ENCODE measurements around the gene EMILIN1.

DNA sequence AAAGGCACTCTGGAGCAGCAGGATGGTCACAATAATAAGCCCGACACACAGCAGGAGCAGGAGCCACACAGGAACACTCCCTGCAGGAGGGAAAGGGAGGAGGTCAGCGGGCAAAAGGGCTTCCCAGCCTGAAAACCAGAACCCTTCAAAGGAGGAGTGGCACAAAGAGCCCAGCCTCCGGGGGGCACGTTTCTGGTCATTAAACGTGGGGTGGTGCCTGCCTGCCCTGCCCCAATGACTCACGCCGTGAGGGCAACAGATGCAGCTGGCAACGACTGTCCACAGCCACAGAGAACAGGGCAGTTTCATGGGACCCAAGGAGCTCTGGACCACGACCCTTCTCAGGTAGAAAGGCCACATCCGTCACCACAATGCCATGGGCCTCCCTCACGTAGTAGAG is 53.0 kb downstream of the EMILIN1 start:
- TF ChIP-seq NFRKB (IDR thresholded peaks at IDR 0.05) (no peak), BHLHE40 (IDR thresholded peaks at IDR 0.05; ENCODE audit: borderline replicate concordance) (no peak), SUZ12 (IDR thresholded peaks at IDR 0.05) (no peak), ELF4 (IDR thresholded peaks at IDR 0.05) (no peak), LEF1 (IDR thresholded peaks at IDR 0.05; ENCODE audit: borderline replicate concordance) (no peak), FOXK2 (IDR thresholded peaks at IDR 0.05) (no peak), ZNF384 (IDR thresholded peaks at IDR 0.05) (no peak), TARDBP (IDR thresholded peaks at IDR 0.05) (no peak), FOXA1 (IDR thresholded peaks at IDR 0.05) (no peak), SP1 (IDR thresholded peaks at IDR 0.05) (no peak), CTBP1 (IDR thresholded peaks at IDR 0.05; ENCODE audit: borderline replicate concordance) (no peak), ARNT (IDR thresholded peaks at IDR 0.05) (no peak), HDGF (IDR thresholded peaks at IDR 0.05; ENCODE audit: borderline replicate concordance) (no peak)
- TF ChIP-seq, protein P1, sequence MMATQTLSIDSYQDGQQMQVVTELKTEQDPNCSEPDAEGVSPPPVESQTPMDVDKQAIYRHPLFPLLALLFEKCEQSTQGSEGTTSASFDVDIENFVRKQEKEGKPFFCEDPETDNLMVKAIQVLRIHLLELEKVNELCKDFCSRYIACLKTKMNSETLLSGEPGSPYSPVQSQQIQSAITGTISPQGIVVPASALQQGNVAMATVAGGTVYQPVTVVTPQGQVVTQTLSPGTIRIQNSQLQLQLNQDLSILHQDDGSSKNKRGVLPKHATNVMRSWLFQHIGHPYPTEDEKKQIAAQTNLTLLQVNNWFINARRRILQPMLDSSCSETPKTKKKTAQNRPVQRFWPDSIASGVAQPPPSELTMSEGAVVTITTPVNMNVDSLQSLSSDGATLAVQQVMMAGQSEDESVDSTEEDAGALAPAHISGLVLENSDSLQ (IDR thresholded peaks at IDR 0.05): no peak
